Measurements from ENCODE around the gene SDHB. TPM values are rescaled to one million over a fixed set of nuclear protein-coding genes. Genes with fewer than 3 reads are reported as not detected.

Gene SDHB
- total RNA-seq, 1 experiment from 2014 or later: 70.1 TPM

GRCh38 chr1:17056551-17056950 is 2.7 kb upstream of the SDHB start:
- no peak overlapping the region for H3K4me3 Mint-ChIP-seq (ENCODE audit: low read depth, unreplicated experiment)
- DNase-seq: no peak
- H3K36me3 Mint-ChIP-seq (ENCODE audit: insufficient read depth, unreplicated experiment): peaks cover 15% of the 10 kb centered on the region
- intact Hi-C loops (cut with micrococcal nuclease; ENCODE audit: unreplicated experiment): loop anchor here (5.0 kb wide), 1 partner anchor 431 kb away; no protein-coding TSS in a partner anchor
- TF ChIP-seq CTCF (IDR thresholded peaks at IDR 0.05; ENCODE audit: unreplicated experiment): no peak
- H3K4me1 Mint-ChIP-seq (ENCODE audit: low read depth, unreplicated experiment): no peaks in the 10 kb centered on the region
- BruUV-seq (replicated peaks): no TSS peak
- CTCF ChIA-PET: no interaction called here
- H3K27me3 Mint-ChIP-seq (ENCODE audit: unreplicated experiment): peaks cover 15% of the 10 kb centered on the region
- no peaks in the 10 kb centered on the region for H3K9me3 Mint-ChIP-seq (ENCODE audit: low read depth, unreplicated experiment)
- H3K27ac Mint-ChIP-seq (ENCODE audit: unreplicated experiment): no peak overlapping the region

GRCh38 chr1:17055801-17056200 is 2.0 kb upstream of the SDHB start:
- intact Hi-C loops (cut with micrococcal nuclease; ENCODE audit: unreplicated experiment): loop anchor here (5.0 kb wide), 1 partner anchor 432 kb away; no protein-coding TSS in a partner anchor
- CTCF ChIA-PET: no interaction called here
- H3K36me3 Mint-ChIP-seq (ENCODE audit: insufficient read depth, unreplicated experiment): peaks cover 15% of the 10 kb centered on the region

GRCh38 chr1:17053086-17053684 is 647 bp downstream of the SDHB start:
- TF ChIP-seq CTCF (IDR thresholded peaks at IDR 0.05; ENCODE audit: unreplicated experiment): no peak
- Mint-ChIP-seq H3K27ac (ENCODE audit: unreplicated experiment) (peak overlapping the region; percentile 87), H3K27me3 (ENCODE audit: unreplicated experiment) (peaks cover 8% of the 10 kb centered on the region), H3K36me3 (ENCODE audit: insufficient read depth, unreplicated experiment) (peaks cover 15% of the 10 kb centered on the region), H3K9me3 (ENCODE audit: low read depth, unreplicated experiment) (no peaks in the 10 kb centered on the region), H3K4me3 (ENCODE audit: low read depth, unreplicated experiment) (peak overlapping the region; percentile 92), H3K4me1 (ENCODE audit: low read depth, unreplicated experiment) (no peaks in the 10 kb centered on the region)
- no peak for DNase-seq
- CTCF ChIA-PET: no interaction called here
- no TSS peak for BruUV-seq (replicated peaks)
- intact Hi-C loops (cut with micrococcal nuclease; ENCODE audit: unreplicated experiment): no loop called here

More at GRCh38 chr1:17055801-17056200, 2.0 kb upstream of the SDHB start:
- no peak overlapping the region for H3K27ac Mint-ChIP-seq (ENCODE audit: unreplicated experiment)
- BruUV-seq (replicated peaks): no TSS peak
- peaks cover 15% of the 10 kb centered on the region for H3K27me3 Mint-ChIP-seq (ENCODE audit: unreplicated experiment)
- no peaks in the 10 kb centered on the region for H3K4me1 Mint-ChIP-seq (ENCODE audit: low read depth, unreplicated experiment)
- no peak for DNase-seq
- no peak overlapping the region for H3K4me3 Mint-ChIP-seq (ENCODE audit: low read depth, unreplicated experiment)
- H3K9me3 Mint-ChIP-seq (ENCODE audit: low read depth, unreplicated experiment): no peaks in the 10 kb centered on the region
- no peak for TF ChIP-seq CTCF (IDR thresholded peaks at IDR 0.05; ENCODE audit: unreplicated experiment)

- Mint-ChIP-seq H3K36me3 (ENCODE audit: insufficient read depth, unreplicated experiment) (peaks cover 15% of the 10 kb centered on the region), H3K27me3 (ENCODE audit: unreplicated experiment) (peaks cover 2% of the 10 kb centered on the region), H3K9me3 (ENCODE audit: low read depth, unreplicated experiment) (no peaks in the 10 kb centered on the region), H3K4me3 (ENCODE audit: low read depth, unreplicated experiment) (peak overlapping the region; percentile 92), H3K27ac (ENCODE audit: unreplicated experiment) (no peak overlapping the region), H3K4me1 (ENCODE audit: low read depth, unreplicated experiment) (no peaks in the 10 kb centered on the region)
- no TSS peak for BruUV-seq (replicated peaks)
- intact Hi-C loops (cut with micrococcal nuclease; ENCODE audit: unreplicated experiment): no loop called here
- CTCF ChIA-PET: no interaction called here
- no peak for TF ChIP-seq CTCF (IDR thresholded peaks at IDR 0.05; ENCODE audit: unreplicated experiment)
- no peak for DNase-seq
These were observed 1.2 kb downstream of the SDHB start for GRCh38 chr1:17052641-17053040.
